IMR-90 (cell line): ENCODE data around the gene NELL2. TPM values are rescaled to one million over a fixed set of nuclear protein-coding genes. Genes with fewer than 3 reads are reported as not detected.

ENCODE experiments used
- ATAC-seq: fragments of 200-7000 bp; cut with Tn5 transposase; 2 replicates; pipeline ENCODE4 v1.9.1; 2020; ENCODE audit warnings: low read depth, mild to moderate bottlenecking, moderate library complexity
- BruUV-seq: library from RNA; stranded (reverse); fragments of 400-500 nt; replicated peaks from 2 replicates; lab custom pipeline; 2021; lab: Mats Ljungman, UMichigan
- CTCF ChIA-PET: fragments of 300-600 bp; formaldehyde crosslinking; extraction: SDS; loops from one replicate; lab custom pipeline; 2021; ENCODE audit warnings: antibody characterized with exemption; lab: Yijun Ruan, JAX
- POLR2A ChIA-PET: fragments of 300-600 bp; sonication (Branson Sonifier 250); formaldehyde crosslinking; loops from one replicate; lab custom pipeline; 2022; ENCODE audit warnings: antibody characterized with exemption; ENCODE audit not compliant: unreplicated experiment; lab: Charles Lee
- DNase-seq: peaks from one replicate; pipeline ENCODE4 v3.0.0; 2013
- H2AFZ ChIP-seq: replicated peaks from 2 replicates; pipeline ENCODE3; 2013; ENCODE audit warnings: low read length, mild to moderate bottlenecking; ENCODE audit not compliant: poor library complexity
- H2AK5ac ChIP-seq: 2 replicates; pipeline ENCODE4 v1.6.1; 2013; ENCODE audit warnings: low read depth, low read length, inconsistent platforms
- H2AK9ac ChIP-seq: replicated peaks from 2 replicates; pipeline ENCODE3; 2013; ENCODE audit warnings: mild to moderate bottlenecking, low read depth, low read length, moderate library complexity; ENCODE audit not compliant: poor library complexity
- H2BK120ac ChIP-seq: 2 replicates; pipeline ENCODE4 v1.6.1; 2013; ENCODE audit warnings: low read depth, low read length, inconsistent platforms
- H2BK15ac ChIP-seq: 3 replicates; pipeline ENCODE4 v1.6.1; 2013; ENCODE audit warnings: low read depth, low read length, inconsistent platforms
- H2BK20ac ChIP-seq: 2 replicates; pipeline ENCODE4 v1.6.1; 2013; ENCODE audit warnings: low read depth, mild to moderate bottlenecking, inconsistent platforms, low read length, moderate library complexity
- H2BK5ac ChIP-seq: 2 replicates; pipeline ENCODE4 v1.6.1; 2013; ENCODE audit warnings: mild to moderate bottlenecking, low read depth, low read length, inconsistent platforms; ENCODE audit not compliant: poor library complexity, severe bottlenecking
- H3K14ac ChIP-seq: replicated peaks from 2 replicates; pipeline ENCODE4 v1.6.1; 2013; ENCODE audit warnings: low read depth, low read length, inconsistent platforms
- H3K18ac ChIP-seq: 2 replicates; pipeline ENCODE4 v1.6.1; 2013; ENCODE audit warnings: low read depth, low read length, control low read depth
- H3K23ac ChIP-seq: 2 replicates; pipeline ENCODE4 v1.6.1; 2013; ENCODE audit warnings: low read depth, low read length, inconsistent platforms
- H3K27ac ChIP-seq: 2 replicates; pipeline ENCODE4 v1.5.1; 2013; ENCODE audit warnings: mild to moderate bottlenecking, control low read depth, low read length; ENCODE audit not compliant: insufficient read depth
- H3K27me3 ChIP-seq: 2 replicates; pipeline ENCODE4 v1.6.1; 2013; ENCODE audit warnings: low read length; ENCODE audit not compliant: control insufficient read depth, insufficient read depth
- H3K36me3 ChIP-seq: 2 replicates; pipeline ENCODE4 v1.6.1; 2013; ENCODE audit warnings: low read length, mixed read lengths; ENCODE audit not compliant: control insufficient read depth, insufficient read depth
- H3K4ac ChIP-seq: 2 replicates; pipeline ENCODE4 v1.6.1; 2013; ENCODE audit warnings: low read depth, low read length, inconsistent platforms
- H3K4me1 ChIP-seq: 2 replicates; pipeline ENCODE4 v1.6.1; 2013; ENCODE audit warnings: low read length, mixed read lengths; ENCODE audit not compliant: control insufficient read depth, insufficient read depth
- H3K4me2 ChIP-seq: 2 replicates; pipeline ENCODE4 v1.6.1; 2013; ENCODE audit warnings: low read depth, mild to moderate bottlenecking, control low read depth, low read length, moderate library complexity
- H3K4me3 ChIP-seq: 2 replicates; pipeline ENCODE4 v1.5.1; 2013; ENCODE audit warnings: low read depth, mild to moderate bottlenecking, control low read depth, low read length, moderate library complexity; ENCODE audit not compliant: insufficient read depth
- H3K56ac ChIP-seq: 2 replicates; pipeline ENCODE4 v1.6.1; 2013; ENCODE audit warnings: low read length, inconsistent platforms; ENCODE audit not compliant: insufficient read depth; ENCODE audit errors: extremely low read depth
- H3K79me1 ChIP-seq, 2 experiments: 2 replicates each; pipeline ENCODE4 v1.6.1; 2013; ENCODE audit warnings: low read length in 2 of 2, inconsistent platforms in 1 of 2, low read depth in 1 of 2
- H3K9ac ChIP-seq: 2 replicates; pipeline ENCODE4 v1.6.1; 2013; ENCODE audit warnings: low read depth, low read length, control low read depth
- H3K9me1 ChIP-seq: 2 replicates; pipeline ENCODE4 v1.6.1; 2013; ENCODE audit warnings: low read length, inconsistent platforms; ENCODE audit not compliant: insufficient read depth
- H3K9me3 ChIP-seq: 2 replicates; pipeline ENCODE4 v1.6.1; 2013; ENCODE audit warnings: low read length; ENCODE audit not compliant: control insufficient read depth, insufficient read depth
- H4K20me1 ChIP-seq: 2 replicates; pipeline ENCODE4 v1.6.1; 2013; ENCODE audit warnings: low read length, inconsistent platforms; ENCODE audit not compliant: insufficient read depth
- H4K5ac ChIP-seq: 2 replicates; pipeline ENCODE4 v1.6.1; 2013; ENCODE audit warnings: mild to moderate bottlenecking, low read depth, low read length, control low read depth
- H4K8ac ChIP-seq, 2 experiments: 2 replicates each; pipeline ENCODE4 v1.6.1; 2013; ENCODE audit warnings: low read depth in 2 of 2, low read length in 2 of 2, control low read depth in 1 of 2, inconsistent platforms in 1 of 2
- H4K91ac ChIP-seq: 2 replicates; pipeline ENCODE4 v1.6.1; 2013; ENCODE audit warnings: low read depth, low read length, inconsistent platforms; ENCODE audit not compliant: insufficient read depth
- BHLHE40 ChIP-seq: fragments of 150-350 bp; IDR thresholded peaks from 2 replicates; pipeline ENCODE4 v1.6.1; 2016; ENCODE audit warnings: mild to moderate bottlenecking, low read depth, low read length
- CEBPB ChIP-seq: IDR thresholded peaks from 2 replicates; pipeline ENCODE4 v1.6.1; 2012; ENCODE audit warnings: low read depth, low read length, improper control_type of control experiment
- CHD1 ChIP-seq: IDR thresholded peaks from 2 replicates; pipeline ENCODE4 v1.6.1; 2012; ENCODE audit warnings: low read depth, low read length, improper control_type of control experiment
- CTCF ChIP-seq: conservative IDR thresholded peaks from 2 replicates; pipeline ENCODE4 v1.5.1; 2012; ENCODE audit warnings: mild to moderate bottlenecking, low read depth, low read length, improper control_type of control experiment
- ELK1 ChIP-seq: fragments of 150-350 bp; IDR thresholded peaks from 2 replicates; pipeline ENCODE4 v1.6.1; 2016; ENCODE audit warnings: low read depth, mild to moderate bottlenecking, low read length, moderate library complexity, borderline replicate concordance
- FOS ChIP-seq: fragments of 150-350 bp; IDR thresholded peaks from 2 replicates; pipeline ENCODE4 v1.6.1; 2016; ENCODE audit warnings: low read depth, low read length
- MAFK ChIP-seq: IDR thresholded peaks from 2 replicates; pipeline ENCODE4 v1.6.1; 2012; ENCODE audit warnings: low read depth, low read length, improper control_type of control experiment
- MAZ ChIP-seq: IDR thresholded peaks from 2 replicates; pipeline ENCODE4 v1.6.1; 2012; ENCODE audit warnings: low read depth, mild to moderate bottlenecking, low read length, improper control_type of control experiment, moderate library complexity, borderline replicate concordance
- MXI1 ChIP-seq: IDR thresholded peaks from 2 replicates; pipeline ENCODE4 v1.6.1; 2012; ENCODE audit warnings: low read depth, mild to moderate bottlenecking, low read length, moderate library complexity, borderline replicate concordance
- NFE2L2 ChIP-seq: fragments of 150-350 bp; IDR thresholded peaks from 2 replicates; pipeline ENCODE4 v1.6.1; 2016; ENCODE audit warnings: low read depth, mild to moderate bottlenecking, low read length
- POLR2A ChIP-seq: IDR thresholded peaks from 2 replicates; pipeline ENCODE4 v1.6.1; 2012; ENCODE audit warnings: mild to moderate bottlenecking, low read depth, low read length
- RAD21 ChIP-seq: IDR thresholded peaks from 2 replicates; pipeline ENCODE4 v1.6.1; 2012; ENCODE audit warnings: low read length, improper control_type of control experiment
- RCOR1 ChIP-seq: IDR thresholded peaks from 2 replicates; pipeline ENCODE4 v1.6.1; 2012; ENCODE audit warnings: mild to moderate bottlenecking, low read length, improper control_type of control experiment; ENCODE audit not compliant: insufficient replicate concordance
- RFX5 ChIP-seq: IDR thresholded peaks from 2 replicates; pipeline ENCODE4 v1.8.0; 2012; ENCODE audit warnings: low read depth, mild to moderate bottlenecking, low read length, moderate library complexity
- SMC3 ChIP-seq: fragments of 150-350 bp; IDR thresholded peaks from 2 replicates; pipeline ENCODE4 v1.6.1; 2016; ENCODE audit warnings: low read depth, mild to moderate bottlenecking, antibody characterized with exemption, low read length, moderate library complexity
- USF2 ChIP-seq: fragments of 150-350 bp; IDR thresholded peaks from 2 replicates; pipeline ENCODE4 v1.6.1; 2017; ENCODE audit warnings: mild to moderate bottlenecking, antibody characterized with exemption, low read length, low read depth
- dilution Hi-C: fragments of 300-500 bp; cut with HindIII; formaldehyde crosslinking; loops from one replicate; pipeline ENCODE4 v1.14.3; 2018; ENCODE audit warnings: low sequenced_read_pairs; ENCODE audit not compliant: unreplicated experiment
- in situ Hi-C: fragments of 300-500 bp; cut with MboI; formaldehyde crosslinking; loops from 3 replicates; pipeline ENCODE4 v1.14.3; 2019; ENCODE audit warnings: low sequenced_read_pairs, inconsistent platforms, mixed read lengths
- intact Hi-C: fragments of 100-400 bp; cut with micrococcal nuclease; formaldehyde crosslinking; loops from 2 replicates; pipeline ENCODE4 v1.10.0; 2022
- polyA plus RNA-seq, 3 experiments: library from polyadenylated mRNA; depleted of rRNA; stranded (reverse); fragments of >200 nt; gene quantifications; 2 replicates each; pipeline ENCODE4 v1.2.3, GENCODE V29; 2012; ENCODE audit warnings: low replicate concordance in 1 of 3
- total RNA-seq: library from RNA; depleted of rRNA; stranded (reverse); fragments of >200 nt; gene quantifications from 2 replicates; pipeline ENCODE4 v1.2.3, GENCODE V29; 2012

The NELL2 gene
- total and polyA plus RNA-seq, 2 of the 4 experiments (the other 2 are of a cell fraction), result 0.18 to 0.26 TPM

- Histone ChIP-seq H2BK15ac (no peak overlapping the region), H3K4me2 (no peak overlapping the region), H3K36me3 (no peaks in the 10 kb centered on the region), H2BK120ac (no peak overlapping the region), H3K23ac (no peak overlapping the region), H3K4me1 (no peaks in the 10 kb centered on the region), H2AFZ (no peak overlapping the region), H3K9me3 (no peaks in the 10 kb centered on the region), H4K8ac (no peak overlapping the region), H3K4me3 (no peak overlapping the region), H2AK5ac (no peak overlapping the region), H2BK5ac (no peak overlapping the region), H2BK20ac (no peak overlapping the region), H4K20me1 (no peaks in the 10 kb centered on the region), H3K14ac (no peak overlapping the region), H3K27ac (no peak overlapping the region), H3K56ac (no peak overlapping the region), H3K9me1 (no peaks in the 10 kb centered on the region), H3K18ac (no peak overlapping the region), H2AK9ac (no peak overlapping the region), H4K91ac (no peak overlapping the region), H3K9ac (no peak overlapping the region), H3K27me3 (no peaks in the 10 kb centered on the region), H4K5ac (no peak overlapping the region), H3K4ac (no peak overlapping the region), H3K79me1 (no peaks in the 10 kb centered on the region)
- ChIA-PET POLR2A (no interaction called here), CTCF (no interaction called here)
- DNase-seq (no peak), ATAC-seq (no peak)
- dilution Hi-C loops (no loop called here), intact Hi-C loops (no loop called here), in situ Hi-C loops (no loop called here)
- TF ChIP-seq NFE2L2 (no peak), RFX5 (no peak), RAD21 (no peak), USF2 (no peak), POLR2A (no peak), MXI1 (no peak), MAZ (no peak), FOS (no peak), RCOR1 (no peak), BHLHE40 (no peak), SMC3 (no peak), CTCF (no peak), CHD1 (no peak), CEBPB (no peak), MAFK (no peak), ELK1 (no peak)
- no TSS peak for BruUV-seq
These were observed 413.4 kb downstream of the NELL2 start for GRCh38 chr12:44462729-44463128.
